ENCODE results near the gene SH3PXD2A.

The SH3PXD2A gene

GRCh38 chr10:103572347-103573204 lies 282.8 kb downstream of the SH3PXD2A start:
- FAIRE-seq, result no peak

GRCh38 chr10:103571656-103571975 lies 283.8 kb downstream of the SH3PXD2A start:
- no peak for FAIRE-seq

GRCh38 chr10:103570844-103571655 lies 284.3 kb downstream of the SH3PXD2A start:
- FAIRE-seq, result no peak

- no peak for FAIRE-seq
Measured at GRCh38 chr10:103569896-103570295, 285.5 kb downstream of the SH3PXD2A start.

GRCh38 chr10:103568505-103568904 lies 286.9 kb downstream of the SH3PXD2A start:
- no peak for FAIRE-seq

GRCh38 chr10:103566536-103566935 lies 288.8 kb downstream of the SH3PXD2A start:
- FAIRE-seq, result no peak

GRCh38 chr10:103564776-103565520 lies 290.4 kb downstream of the SH3PXD2A start:
- FAIRE-seq, result no peak

GRCh38 chr10:103564116-103564501 lies 291.3 kb downstream of the SH3PXD2A start:
- FAIRE-seq, result no peak

GRCh38 chr10:103563231-103564115 lies 291.9 kb downstream of the SH3PXD2A start:
- no peak for FAIRE-seq

GRCh38 chr10:103562383-103562782 lies 293.0 kb downstream of the SH3PXD2A start:
- FAIRE-seq, result no peak

- no peak for FAIRE-seq
Measured at GRCh38 chr10:103560886-103561285, 294.5 kb downstream of the SH3PXD2A start.

GRCh38 chr10:103559776-103560175 lies 295.6 kb downstream of the SH3PXD2A start:
- FAIRE-seq, result no peak

- FAIRE-seq, result no peak
Measured at GRCh38 chr10:103558911-103559310, 296.5 kb downstream of the SH3PXD2A start.

GRCh38 chr10:103557455-103557854 lies 297.9 kb downstream of the SH3PXD2A start:
- no peak for FAIRE-seq

- FAIRE-seq, result no peak
Measured at GRCh38 chr10:103556383-103557007, 298.9 kb downstream of the SH3PXD2A start.

GRCh38 chr10:103555712-103556111 lies 299.7 kb downstream of the SH3PXD2A start:
- FAIRE-seq, result no peak

GRCh38 chr10:103555325-103555649 lies 300.1 kb downstream of the SH3PXD2A start:
- no peak for FAIRE-seq

GRCh38 chr10:103554488-103555324 lies 300.7 kb downstream of the SH3PXD2A start:
- no peak for FAIRE-seq

GRCh38 chr10:103553743-103554487 lies 301.5 kb downstream of the SH3PXD2A start:
- FAIRE-seq, result no peak

All from A204.1 (cell line).